HG03039 (cell line): Measurements from ENCODE around the gene EMILIN1.

Experiments
- ATAC-seq: cut with Tn5 transposase; IDR thresholded peaks from one replicate; pipeline ENCODE4 v1.9.1; 2021; ENCODE audit warnings: mild to moderate bottlenecking, moderate library complexity; ENCODE audit not compliant: unreplicated experiment

The EMILIN1 gene

GRCh38 chr2:27078267-27079194 is at the start of gene EMILIN1:
EMILIN1 (plus strand) TSS chr2:27078615; CDS start chr2:27079066, 451 bp downstream.
- no peak for ATAC-seq

GRCh38 chr2:27029051-27029450 is 49.4 kb upstream of the EMILIN1 start:
- ATAC-seq, result no peak

GRCh38 chr2:27032495-27033252 is 45.7 kb upstream of the EMILIN1 start, which contains the start of gene TMEM214:
TMEM214 (plus strand) TSS chr2:27032965; CDS start chr2:27033016, 51 bp downstream.
- peak; percentile 87 for ATAC-seq

GRCh38 chr2:27033253-27033852 is 45.1 kb upstream of the EMILIN1 start:
- no peak for ATAC-seq

GRCh38 chr2:27038012-27038411 is 40.4 kb upstream of the EMILIN1 start:
- no peak for ATAC-seq

- no peak for ATAC-seq
Observed at GRCh38 chr2:27038631-27039339, 39.6 kb upstream of the EMILIN1 start.

- no peak for ATAC-seq
Observed at GRCh38 chr2:27039426-27039825, 39.0 kb upstream of the EMILIN1 start.

- no peak for ATAC-seq
Observed at GRCh38 chr2:27039871-27040270, 38.5 kb upstream of the EMILIN1 start.

- ATAC-seq, result no peak
Observed at GRCh38 chr2:27040282-27040681, 38.1 kb upstream of the EMILIN1 start.

GRCh38 chr2:27041752-27042151 is 36.7 kb upstream of the EMILIN1 start:
- ATAC-seq, result no peak

- no peak for ATAC-seq
Observed at GRCh38 chr2:27042159-27042661, 36.2 kb upstream of the EMILIN1 start.

- no peak for ATAC-seq
Observed at GRCh38 chr2:27042985-27043634, 35.3 kb upstream of the EMILIN1 start.

- ATAC-seq, result peak; percentile 14
Observed at GRCh38 chr2:27049422-27050280, 28.8 kb upstream of the EMILIN1 start.

- peak; percentile 40 for ATAC-seq
Observed at GRCh38 chr2:27050281-27050995, 28.0 kb upstream of the EMILIN1 start.

- peak; percentile 59 for ATAC-seq
Observed at GRCh38 chr2:27050996-27051901, 27.2 kb upstream of the EMILIN1 start, which contains the start of gene AGBL5. AGBL5 (plus strand) TSS chr2:27051668; CDS start chr2:27052959, 1,291 bp downstream.

GRCh38 chr2:27051902-27052645 is 26.3 kb upstream of the EMILIN1 start:
- ATAC-seq, result peak; percentile 1
